IMR-90 (cell line): ENCODE data around the gene ZNF862. TPM values are rescaled to one million over a fixed set of nuclear protein-coding genes. Genes with fewer than 3 reads are reported as not detected.

ENCODE experiments used
- ATAC-seq: fragments of 200-7000 bp; cut with Tn5 transposase; 2 replicates; pipeline ENCODE4 v1.9.1; 2020; ENCODE audit warnings: low read depth, mild to moderate bottlenecking, moderate library complexity
- BruUV-seq: library from RNA; stranded (reverse); fragments of 400-500 nt; replicated peaks from 2 replicates; lab custom pipeline; 2021; lab: Mats Ljungman, UMichigan
- CTCF ChIA-PET: fragments of 300-600 bp; formaldehyde crosslinking; extraction: SDS; loops from one replicate; lab custom pipeline; 2021; ENCODE audit warnings: antibody characterized with exemption; lab: Yijun Ruan, JAX
- POLR2A ChIA-PET: fragments of 300-600 bp; sonication (Branson Sonifier 250); formaldehyde crosslinking; loops from one replicate; lab custom pipeline; 2022; ENCODE audit warnings: antibody characterized with exemption; ENCODE audit not compliant: unreplicated experiment; lab: Charles Lee
- DNase-seq: peaks from one replicate; pipeline ENCODE4 v3.0.0; 2013
- H2AFZ ChIP-seq: replicated peaks from 2 replicates; pipeline ENCODE3; 2013; ENCODE audit warnings: low read length, mild to moderate bottlenecking; ENCODE audit not compliant: poor library complexity
- H2AK5ac ChIP-seq: 2 replicates; pipeline ENCODE4 v1.6.1; 2013; ENCODE audit warnings: low read depth, low read length, inconsistent platforms
- H2AK9ac ChIP-seq: replicated peaks from 2 replicates; pipeline ENCODE3; 2013; ENCODE audit warnings: mild to moderate bottlenecking, low read depth, low read length, moderate library complexity; ENCODE audit not compliant: poor library complexity
- H2BK120ac ChIP-seq: 2 replicates; pipeline ENCODE4 v1.6.1; 2013; ENCODE audit warnings: low read depth, low read length, inconsistent platforms
- H2BK15ac ChIP-seq: 3 replicates; pipeline ENCODE4 v1.6.1; 2013; ENCODE audit warnings: low read depth, low read length, inconsistent platforms
- H2BK20ac ChIP-seq: 2 replicates; pipeline ENCODE4 v1.6.1; 2013; ENCODE audit warnings: low read depth, mild to moderate bottlenecking, inconsistent platforms, low read length, moderate library complexity
- H2BK5ac ChIP-seq: 2 replicates; pipeline ENCODE4 v1.6.1; 2013; ENCODE audit warnings: mild to moderate bottlenecking, low read depth, low read length, inconsistent platforms; ENCODE audit not compliant: poor library complexity, severe bottlenecking
- H3K14ac ChIP-seq: replicated peaks from 2 replicates; pipeline ENCODE4 v1.6.1; 2013; ENCODE audit warnings: low read depth, low read length, inconsistent platforms
- H3K18ac ChIP-seq: 2 replicates; pipeline ENCODE4 v1.6.1; 2013; ENCODE audit warnings: low read depth, low read length, control low read depth
- H3K23ac ChIP-seq: 2 replicates; pipeline ENCODE4 v1.6.1; 2013; ENCODE audit warnings: low read depth, low read length, inconsistent platforms
- H3K27ac ChIP-seq: 2 replicates; pipeline ENCODE4 v1.5.1; 2013; ENCODE audit warnings: mild to moderate bottlenecking, control low read depth, low read length; ENCODE audit not compliant: insufficient read depth
- H3K27me3 ChIP-seq: 2 replicates; pipeline ENCODE4 v1.6.1; 2013; ENCODE audit warnings: low read length; ENCODE audit not compliant: control insufficient read depth, insufficient read depth
- H3K36me3 ChIP-seq: 2 replicates; pipeline ENCODE4 v1.6.1; 2013; ENCODE audit warnings: low read length, mixed read lengths; ENCODE audit not compliant: control insufficient read depth, insufficient read depth
- H3K4ac ChIP-seq: 2 replicates; pipeline ENCODE4 v1.6.1; 2013; ENCODE audit warnings: low read depth, low read length, inconsistent platforms
- H3K4me1 ChIP-seq: 2 replicates; pipeline ENCODE4 v1.6.1; 2013; ENCODE audit warnings: low read length, mixed read lengths; ENCODE audit not compliant: control insufficient read depth, insufficient read depth
- H3K4me2 ChIP-seq: 2 replicates; pipeline ENCODE4 v1.6.1; 2013; ENCODE audit warnings: low read depth, mild to moderate bottlenecking, control low read depth, low read length, moderate library complexity
- H3K4me3 ChIP-seq: 2 replicates; pipeline ENCODE4 v1.5.1; 2013; ENCODE audit warnings: low read depth, mild to moderate bottlenecking, control low read depth, low read length, moderate library complexity; ENCODE audit not compliant: insufficient read depth
- H3K56ac ChIP-seq: 2 replicates; pipeline ENCODE4 v1.6.1; 2013; ENCODE audit warnings: low read length, inconsistent platforms; ENCODE audit not compliant: insufficient read depth; ENCODE audit errors: extremely low read depth
- H3K79me1 ChIP-seq, 2 experiments: 2 replicates each; pipeline ENCODE4 v1.6.1; 2013; ENCODE audit warnings: low read length in 2 of 2, inconsistent platforms in 1 of 2, low read depth in 1 of 2
- H3K9ac ChIP-seq: 2 replicates; pipeline ENCODE4 v1.6.1; 2013; ENCODE audit warnings: low read depth, low read length, control low read depth
- H3K9me1 ChIP-seq: 2 replicates; pipeline ENCODE4 v1.6.1; 2013; ENCODE audit warnings: low read length, inconsistent platforms; ENCODE audit not compliant: insufficient read depth
- H3K9me3 ChIP-seq: 2 replicates; pipeline ENCODE4 v1.6.1; 2013; ENCODE audit warnings: low read length; ENCODE audit not compliant: control insufficient read depth, insufficient read depth
- H4K20me1 ChIP-seq: 2 replicates; pipeline ENCODE4 v1.6.1; 2013; ENCODE audit warnings: low read length, inconsistent platforms; ENCODE audit not compliant: insufficient read depth
- H4K5ac ChIP-seq: 2 replicates; pipeline ENCODE4 v1.6.1; 2013; ENCODE audit warnings: mild to moderate bottlenecking, low read depth, low read length, control low read depth
- H4K8ac ChIP-seq, 2 experiments: 2 replicates each; pipeline ENCODE4 v1.6.1; 2013; ENCODE audit warnings: low read depth in 2 of 2, low read length in 2 of 2, control low read depth in 1 of 2, inconsistent platforms in 1 of 2
- H4K91ac ChIP-seq: 2 replicates; pipeline ENCODE4 v1.6.1; 2013; ENCODE audit warnings: low read depth, low read length, inconsistent platforms; ENCODE audit not compliant: insufficient read depth
- BHLHE40 ChIP-seq: fragments of 150-350 bp; IDR thresholded peaks from 2 replicates; pipeline ENCODE4 v1.6.1; 2016; ENCODE audit warnings: mild to moderate bottlenecking, low read depth, low read length
- CEBPB ChIP-seq: IDR thresholded peaks from 2 replicates; pipeline ENCODE4 v1.6.1; 2012; ENCODE audit warnings: low read depth, low read length, improper control_type of control experiment
- CHD1 ChIP-seq: IDR thresholded peaks from 2 replicates; pipeline ENCODE4 v1.6.1; 2012; ENCODE audit warnings: low read depth, low read length, improper control_type of control experiment
- CTCF ChIP-seq: conservative IDR thresholded peaks from 2 replicates; pipeline ENCODE4 v1.5.1; 2012; ENCODE audit warnings: mild to moderate bottlenecking, low read depth, low read length, improper control_type of control experiment
- FOS ChIP-seq: fragments of 150-350 bp; IDR thresholded peaks from 2 replicates; pipeline ENCODE4 v1.6.1; 2016; ENCODE audit warnings: low read depth, low read length
- MXI1 ChIP-seq: IDR thresholded peaks from 2 replicates; pipeline ENCODE4 v1.6.1; 2012; ENCODE audit warnings: low read depth, mild to moderate bottlenecking, low read length, moderate library complexity, borderline replicate concordance
- NFE2L2 ChIP-seq: fragments of 150-350 bp; IDR thresholded peaks from 2 replicates; pipeline ENCODE4 v1.6.1; 2016; ENCODE audit warnings: low read depth, mild to moderate bottlenecking, low read length
- RAD21 ChIP-seq: IDR thresholded peaks from 2 replicates; pipeline ENCODE4 v1.6.1; 2012; ENCODE audit warnings: low read length, improper control_type of control experiment
- RFX5 ChIP-seq: IDR thresholded peaks from 2 replicates; pipeline ENCODE4 v1.8.0; 2012; ENCODE audit warnings: low read depth, mild to moderate bottlenecking, low read length, moderate library complexity
- SMC3 ChIP-seq: fragments of 150-350 bp; IDR thresholded peaks from 2 replicates; pipeline ENCODE4 v1.6.1; 2016; ENCODE audit warnings: low read depth, mild to moderate bottlenecking, antibody characterized with exemption, low read length, moderate library complexity
- USF2 ChIP-seq: fragments of 150-350 bp; IDR thresholded peaks from 2 replicates; pipeline ENCODE4 v1.6.1; 2017; ENCODE audit warnings: mild to moderate bottlenecking, antibody characterized with exemption, low read length, low read depth
- WGBS, 2 experiments: methylation state at CpG; one replicate each; pipeline versions ENCODE4 v1.1.5 to v1.1.7; 2013; ENCODE audit warnings: missing lambda C conversion rate in 2 of 2; ENCODE audit not compliant: insufficient read length in 1 of 2; ENCODE audit errors: extremely low coverage in 2 of 2; 5-methylcytosine and 5-hydroxymethylcytosine counted together
- dilution Hi-C: fragments of 300-500 bp; cut with HindIII; formaldehyde crosslinking; loops from one replicate; pipeline ENCODE4 v1.14.3; 2018; ENCODE audit warnings: low sequenced_read_pairs; ENCODE audit not compliant: unreplicated experiment
- in situ Hi-C: fragments of 300-500 bp; cut with MboI; formaldehyde crosslinking; loops from 3 replicates; pipeline ENCODE4 v1.14.3; 2019; ENCODE audit warnings: low sequenced_read_pairs, inconsistent platforms, mixed read lengths
- intact Hi-C: fragments of 100-400 bp; cut with micrococcal nuclease; formaldehyde crosslinking; loops from 2 replicates; pipeline ENCODE4 v1.10.0; 2022
- polyA plus RNA-seq, 3 experiments: library from polyadenylated mRNA; depleted of rRNA; stranded (reverse); fragments of >200 nt; gene quantifications; 2 replicates each; pipeline ENCODE4 v1.2.3, GENCODE V29; 2012; ENCODE audit warnings: low replicate concordance in 1 of 3
- total RNA-seq: library from RNA; depleted of rRNA; stranded (reverse); fragments of >200 nt; gene quantifications from 2 replicates; pipeline ENCODE4 v1.2.3, GENCODE V29; 2012
- TF ChIP-seq, protein P1 (sequence below): fragments of 150-350 bp; IDR thresholded peaks from 2 replicates; pipeline ENCODE4 v1.6.1; 2016; ENCODE audit warnings: low read depth, mild to moderate bottlenecking, low read length, moderate library complexity, borderline replicate concordance

The ZNF862 gene
- total and polyA plus RNA-seq, 2 of the 4 experiments (the other 2 are of a cell fraction), result 5.9 to 10.8 TPM

DNA sequence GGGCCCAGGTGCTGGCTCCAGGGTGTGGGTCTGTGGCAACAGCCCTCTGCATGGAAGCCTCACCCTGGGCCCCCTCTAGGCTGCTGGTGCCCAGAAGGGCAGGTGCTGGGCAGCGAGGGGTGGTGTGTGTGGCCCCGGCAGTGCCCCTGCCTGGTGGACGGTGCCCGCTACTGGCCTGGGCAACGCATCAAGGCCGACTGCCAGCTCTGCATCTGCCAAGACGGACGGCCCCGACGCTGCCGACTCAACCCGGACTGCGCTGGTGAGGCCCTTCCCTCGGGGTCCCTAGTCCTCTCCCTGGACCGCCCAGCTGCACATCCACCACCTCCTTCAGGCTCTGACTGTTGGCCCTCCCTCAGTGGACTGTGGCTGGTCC lies 46.0 kb upstream of the ZNF862 start:
- no peak overlapping the region for H3K14ac ChIP-seq
- H3K4ac ChIP-seq, result no peak overlapping the region
- H2BK5ac ChIP-seq, result no peak overlapping the region
- H3K9me3 ChIP-seq, result no peaks in the 10 kb centered on the region
- H3K18ac ChIP-seq, result no peak overlapping the region
- no peak overlapping the region for H3K9ac ChIP-seq
- no peaks in the 10 kb centered on the region for H4K20me1 ChIP-seq
- H3K27me3 ChIP-seq, result peaks cover 49% of the 10 kb centered on the region; the same call in 1 of the 2 replicates
- H3K36me3 ChIP-seq, result no peaks in the 10 kb centered on the region
- no peak overlapping the region for H4K5ac ChIP-seq
- no peak overlapping the region for H3K23ac ChIP-seq
- no peak overlapping the region for H3K27ac ChIP-seq
- no peak overlapping the region for H4K91ac ChIP-seq
- dilution Hi-C loops, result no loop called here
- WGBS, 2 experiments, result 75% methylated on average over 10 of the region's 15 CpGs; no CpG with 5 or more reads in 1 of the 2 experiments
- H3K4me3 ChIP-seq, result no peak overlapping the region
- no peak overlapping the region for H2BK120ac ChIP-seq
- TF ChIP-seq, protein P1, sequence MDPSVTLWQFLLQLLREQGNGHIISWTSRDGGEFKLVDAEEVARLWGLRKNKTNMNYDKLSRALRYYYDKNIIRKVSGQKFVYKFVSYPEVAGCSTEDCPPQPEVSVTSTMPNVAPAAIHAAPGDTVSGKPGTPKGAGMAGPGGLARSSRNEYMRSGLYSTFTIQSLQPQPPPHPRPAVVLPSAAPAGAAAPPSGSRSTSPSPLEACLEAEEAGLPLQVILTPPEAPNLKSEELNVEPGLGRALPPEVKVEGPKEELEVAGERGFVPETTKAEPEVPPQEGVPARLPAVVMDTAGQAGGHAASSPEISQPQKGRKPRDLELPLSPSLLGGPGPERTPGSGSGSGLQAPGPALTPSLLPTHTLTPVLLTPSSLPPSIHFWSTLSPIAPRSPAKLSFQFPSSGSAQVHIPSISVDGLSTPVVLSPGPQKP, result no peak
- TF ChIP-seq RAD21, result no peak
- no peak for TF ChIP-seq CHD1
- TF ChIP-seq NFE2L2, result no peak
- no peak for TF ChIP-seq BHLHE40
- no peak for TF ChIP-seq USF2
- no peak for TF ChIP-seq MXI1
- TF ChIP-seq SMC3, result no peak
- no peak for TF ChIP-seq RFX5
- no peak for TF ChIP-seq FOS
- TF ChIP-seq CEBPB, result no peak
- TF ChIP-seq CTCF, result no peak
- H2AK9ac ChIP-seq, result no peak overlapping the region
- H2AK5ac ChIP-seq, result no peak overlapping the region
- intact Hi-C loops, result no loop called here
- H3K9me1 ChIP-seq, result no peaks in the 10 kb centered on the region
- BruUV-seq, result no TSS peak
- in situ Hi-C loops, result no loop called here
- ChIA-PET POLR2A (no interaction called here), CTCF (no interaction called here)
- DNase-seq (no peak), ATAC-seq (no peak)
- H3K79me1 ChIP-seq, result no peaks in the 10 kb centered on the region
- H4K8ac ChIP-seq, result no peak overlapping the region
- H3K4me2 ChIP-seq, result no peak overlapping the region
- H2BK15ac ChIP-seq, result no peak overlapping the region
- H3K4me1 ChIP-seq, result no peaks in the 10 kb centered on the region
- no peak overlapping the region for H2AFZ ChIP-seq
- H2BK20ac ChIP-seq, result no peak overlapping the region
- no peak overlapping the region for H3K56ac ChIP-seq
